ENCODE measurements around the gene FKBP2. TPM values are rescaled to one million over a fixed set of nuclear protein-coding genes. Genes with fewer than 3 reads are reported as not detected.

The FKBP2 gene
- total and polyA plus RNA-seq, 4 experiments from 2014 or later = 41.4 to 107 (median 76.3) TPM

- H3K36me3 Mint-ChIP-seq = peaks cover 10 to 40% of the 10 kb centered on the region in 2 donors
- peaks cover 45% of the 10 kb centered on the region for H3K36me3 ChIP-seq (ENCODE audit: insufficient read depth, low read length)
Observed at GRCh38 chr11:64218628-64219353, 22.1 kb upstream of the FKBP2 start.

GRCh38 chr11:64219354-64219684 lies 21.6 kb upstream of the FKBP2 start:
- Mint-ChIP-seq H3K9me3 (no peaks in the 10 kb centered on the region), H3K36me3 (peaks cover 10 to 38% of the 10 kb centered on the region in 2 donors), H3K27ac (peak overlapping the region in 1 of 7 donors; percentile 29), H3K4me3 (no peak overlapping the region), H3K27me3 (no peaks in the 10 kb centered on the region), H3K4me1 (peaks cover 3 to 6% (median 4%) of the 10 kb centered on the region in 4 donors)
- H3K4me1 ChIP-seq (ENCODE audit: insufficient read depth, low read length) = no peaks in the 10 kb centered on the region
- POLR2A ChIA-PET (ENCODE audit: partially characterized antibody) = interaction anchor here (1.1 to 38.9 kb wide), 4 partner anchors 10 to 51 kb away, joined by 3 to 937 read pairs (median 470); partner anchors contain the start of genes DNAJC4, FERMT3, FKBP2 and NUDT22
- no peak for DNase-seq
- peaks cover 42% of the 10 kb centered on the region for H3K36me3 ChIP-seq (ENCODE audit: insufficient read depth, low read length)
- H3K27ac ChIP-seq (ENCODE audit: low read depth, low read length) = peak overlapping the region; percentile 19
- H3K4me3 ChIP-seq (ENCODE audit: low read length in 2 of 2) = no peak overlapping the region
- no peaks in the 10 kb centered on the region for H3K9me3 ChIP-seq (ENCODE audit: control insufficient read depth in 1 of 2, low read length in 2 of 2)
- no peaks in the 10 kb centered on the region for H3K27me3 ChIP-seq (ENCODE audit: insufficient read depth, low read length)
- CTCF ChIA-PET (ENCODE audit: partially characterized antibody) = interaction anchor here (1.0 to 18.8 kb wide), 2 partner anchors 13 to 82 kb away, joined by 3 to 207 read pairs; partner anchors contain the start of gene FERMT3
- intact Hi-C loops (cut with micrococcal nuclease) = no loop called here

More at GRCh38 chr11:64218628-64219353, 22.1 kb upstream of the FKBP2 start:
- Histone ChIP-seq H3K4me3 (ENCODE audit: low read length in 2 of 2) (no peak overlapping the region), H3K9me3 (ENCODE audit: control insufficient read depth in 1 of 2, low read length in 2 of 2) (no peaks in the 10 kb centered on the region), H3K27me3 (ENCODE audit: insufficient read depth, low read length) (no peaks in the 10 kb centered on the region), H3K27ac (ENCODE audit: low read depth, low read length) (peak overlapping the region; percentile 19), H3K4me1 (ENCODE audit: insufficient read depth, low read length) (no peaks in the 10 kb centered on the region)
- intact Hi-C loops (cut with micrococcal nuclease) = no loop called here
- no peaks in the 10 kb centered on the region for H3K27me3 Mint-ChIP-seq
- H3K9me3 Mint-ChIP-seq = no peaks in the 10 kb centered on the region
- DNase-seq = no peak
- ChIA-PET POLR2A (ENCODE audit: partially characterized antibody) (interaction anchor here (1.1 to 38.9 kb wide), 4 partner anchors 9 to 52 kb away, joined by 3 to 937 read pairs (median 470); partner anchors contain the start of genes DNAJC4, FERMT3, FKBP2 and NUDT22), CTCF (ENCODE audit: partially characterized antibody) (interaction anchor here (18.8 kb wide), 1 partner anchor 12 kb away, joined by 207 read pairs; the partner anchor contains the start of gene FERMT3)
- peak overlapping the region in 4 of 7 donors; percentile 59 to 75 (median 67) for H3K27ac Mint-ChIP-seq
- H3K4me3 Mint-ChIP-seq = no peak overlapping the region
- H3K4me1 Mint-ChIP-seq = peaks cover 2 to 7% (median 5%) of the 10 kb centered on the region in 4 donors

GRCh38 chr11:64219755-64220154 lies 21.1 kb upstream of the FKBP2 start:
- ChIA-PET CTCF (ENCODE audit: partially characterized antibody) (interaction anchor here (1.0 to 18.8 kb wide), 2 partner anchors 13 to 82 kb away, joined by 3 to 207 read pairs; partner anchors contain the start of gene FERMT3), POLR2A (ENCODE audit: partially characterized antibody) (interaction anchor here (1.1 to 38.9 kb wide), 4 partner anchors 10 to 51 kb away, joined by 3 to 937 read pairs (median 470); partner anchors contain the start of genes DNAJC4, FERMT3, FKBP2 and NUDT22)
- Mint-ChIP-seq H3K27ac (no peak overlapping the region), H3K27me3 (no peaks in the 10 kb centered on the region), H3K4me3 (no peak overlapping the region), H3K36me3 (peaks cover 10 to 35% of the 10 kb centered on the region in 2 donors), H3K4me1 (peaks cover 4 to 7% (median 5%) of the 10 kb centered on the region in 4 donors), H3K9me3 (no peaks in the 10 kb centered on the region)
- intact Hi-C loops (cut with micrococcal nuclease) = no loop called here
- peak overlapping the region; percentile 19 for H3K27ac ChIP-seq (ENCODE audit: low read depth, low read length)
- H3K36me3 ChIP-seq (ENCODE audit: insufficient read depth, low read length) = peaks cover 42% of the 10 kb centered on the region
- no peak overlapping the region for H3K4me3 ChIP-seq (ENCODE audit: low read length in 2 of 2)
- no peaks in the 10 kb centered on the region for H3K9me3 ChIP-seq (ENCODE audit: control insufficient read depth in 1 of 2, low read length in 2 of 2)
- peaks cover 1% of the 10 kb centered on the region for H3K4me1 ChIP-seq (ENCODE audit: insufficient read depth, low read length)
- no peaks in the 10 kb centered on the region for H3K27me3 ChIP-seq (ENCODE audit: insufficient read depth, low read length)
- no peak for DNase-seq

GRCh38 chr11:64220271-64220670 lies 20.6 kb upstream of the FKBP2 start:
- peaks cover 4 to 13% (median 5%) of the 10 kb centered on the region in 4 donors for H3K4me1 Mint-ChIP-seq
- Histone ChIP-seq H3K27me3 (ENCODE audit: insufficient read depth, low read length) (no peaks in the 10 kb centered on the region), H3K4me3 (ENCODE audit: low read length in 2 of 2) (no peak overlapping the region), H3K36me3 (ENCODE audit: insufficient read depth, low read length) (peaks cover 42% of the 10 kb centered on the region), H3K4me1 (ENCODE audit: insufficient read depth, low read length) (peaks cover 6% of the 10 kb centered on the region), H3K9me3 (ENCODE audit: control insufficient read depth in 1 of 2, low read length in 2 of 2) (no peaks in the 10 kb centered on the region), H3K27ac (ENCODE audit: low read depth, low read length) (no peak overlapping the region)
- DNase-seq = no peak
- ChIA-PET POLR2A (ENCODE audit: partially characterized antibody) (interaction anchor here (22.7 to 38.9 kb wide), 2 partner anchors 11 to 13 kb away, joined by 937 read pairs; partner anchors contain the start of genes DNAJC4, FERMT3, FKBP2 and NUDT22), CTCF (ENCODE audit: partially characterized antibody) (interaction anchor here (1.0 to 18.8 kb wide), 2 partner anchors 14 to 81 kb away, joined by 3 to 207 read pairs; partner anchors contain the start of gene FERMT3)
- H3K36me3 Mint-ChIP-seq = peaks cover 5 to 30% of the 10 kb centered on the region in 2 donors
- intact Hi-C loops (cut with micrococcal nuclease) = no loop called here
- H3K4me3 Mint-ChIP-seq = no peak overlapping the region
- H3K9me3 Mint-ChIP-seq = no peaks in the 10 kb centered on the region
- peak overlapping the region in 1 of 7 donors; percentile 55 for H3K27ac Mint-ChIP-seq
- H3K27me3 Mint-ChIP-seq = no peaks in the 10 kb centered on the region

GRCh38 chr11:64220798-64221197 lies 20.1 kb upstream of the FKBP2 start:
- H3K27me3 ChIP-seq (ENCODE audit: insufficient read depth, low read length) = no peaks in the 10 kb centered on the region
- H3K4me3 Mint-ChIP-seq = no peak overlapping the region
- ChIA-PET CTCF (ENCODE audit: partially characterized antibody) (interaction anchor here (18.8 kb wide), 1 partner anchor 14 kb away, joined by 207 read pairs; the partner anchor contains the start of gene FERMT3), POLR2A (ENCODE audit: partially characterized antibody) (interaction anchor here (7.1 to 38.9 kb wide), 3 partner anchors 11 to 19 kb away, joined by 200 to 937 read pairs (median 937); partner anchors contain the start of genes DNAJC4, FERMT3, FKBP2 and NUDT22)
- peaks cover 5 to 29% of the 10 kb centered on the region in 2 donors for H3K36me3 Mint-ChIP-seq
- intact Hi-C loops (cut with micrococcal nuclease) = no loop called here
- no peaks in the 10 kb centered on the region for H3K9me3 ChIP-seq (ENCODE audit: control insufficient read depth in 1 of 2, low read length in 2 of 2)
- H3K27me3 Mint-ChIP-seq = no peaks in the 10 kb centered on the region
- DNase-seq = no peak
- H3K4me1 Mint-ChIP-seq = peaks cover 5 to 18% (median 7%) of the 10 kb centered on the region in 4 donors
- H3K27ac Mint-ChIP-seq = no peak overlapping the region
- no peak overlapping the region for H3K27ac ChIP-seq (ENCODE audit: low read depth, low read length)
- no peak overlapping the region for H3K4me3 ChIP-seq (ENCODE audit: low read length in 2 of 2)
- H3K9me3 Mint-ChIP-seq = no peaks in the 10 kb centered on the region
- peaks cover 42% of the 10 kb centered on the region for H3K36me3 ChIP-seq (ENCODE audit: insufficient read depth, low read length)
- peaks cover 12% of the 10 kb centered on the region for H3K4me1 ChIP-seq (ENCODE audit: insufficient read depth, low read length)

GRCh38 chr11:64222651-64223000 lies 18.3 kb upstream of the FKBP2 start:
- H3K27ac Mint-ChIP-seq = no peak overlapping the region
- Histone ChIP-seq H3K9me3 (ENCODE audit: control insufficient read depth in 1 of 2, low read length in 2 of 2) (no peaks in the 10 kb centered on the region), H3K4me3 (ENCODE audit: low read length in 2 of 2) (no peak overlapping the region), H3K4me1 (ENCODE audit: insufficient read depth, low read length) (peaks cover 23% of the 10 kb centered on the region), H3K27ac (ENCODE audit: low read depth, low read length) (no peak overlapping the region), H3K27me3 (ENCODE audit: insufficient read depth, low read length) (no peaks in the 10 kb centered on the region), H3K36me3 (ENCODE audit: insufficient read depth, low read length) (peaks cover 42% of the 10 kb centered on the region)
- H3K27me3 Mint-ChIP-seq = no peaks in the 10 kb centered on the region
- CTCF ChIA-PET (ENCODE audit: partially characterized antibody) = interaction anchor here (2.3 to 18.8 kb wide), 3 partner anchors 16 to 80 kb away, joined by 7 to 207 read pairs (median 45); partner anchors contain the start of genes CATSPERZ, ESRRA and FERMT3
- no peak overlapping the region for H3K4me3 Mint-ChIP-seq
- POLR2A ChIA-PET (ENCODE audit: partially characterized antibody) = interaction anchor here (1.1 to 38.9 kb wide), 4 partner anchors 13 to 82 kb away, joined by 3 to 937 read pairs (median 110); partner anchors contain the start of genes ESRRA, FERMT3, FKBP2 and PPP1R14B
- no peaks in the 10 kb centered on the region for H3K9me3 Mint-ChIP-seq
- intact Hi-C loops (cut with micrococcal nuclease) = no loop called here
- peaks cover 10 to 28% (median 15%) of the 10 kb centered on the region in 4 donors for H3K4me1 Mint-ChIP-seq
- DNase-seq = no peak
- H3K36me3 Mint-ChIP-seq = peaks cover 5 to 26% of the 10 kb centered on the region in 2 donors

Data from CD4-positive, alpha-beta memory T cell (primary cell).